ENCODE results near the gene ZMYND8.

Gene ZMYND8

DNA sequence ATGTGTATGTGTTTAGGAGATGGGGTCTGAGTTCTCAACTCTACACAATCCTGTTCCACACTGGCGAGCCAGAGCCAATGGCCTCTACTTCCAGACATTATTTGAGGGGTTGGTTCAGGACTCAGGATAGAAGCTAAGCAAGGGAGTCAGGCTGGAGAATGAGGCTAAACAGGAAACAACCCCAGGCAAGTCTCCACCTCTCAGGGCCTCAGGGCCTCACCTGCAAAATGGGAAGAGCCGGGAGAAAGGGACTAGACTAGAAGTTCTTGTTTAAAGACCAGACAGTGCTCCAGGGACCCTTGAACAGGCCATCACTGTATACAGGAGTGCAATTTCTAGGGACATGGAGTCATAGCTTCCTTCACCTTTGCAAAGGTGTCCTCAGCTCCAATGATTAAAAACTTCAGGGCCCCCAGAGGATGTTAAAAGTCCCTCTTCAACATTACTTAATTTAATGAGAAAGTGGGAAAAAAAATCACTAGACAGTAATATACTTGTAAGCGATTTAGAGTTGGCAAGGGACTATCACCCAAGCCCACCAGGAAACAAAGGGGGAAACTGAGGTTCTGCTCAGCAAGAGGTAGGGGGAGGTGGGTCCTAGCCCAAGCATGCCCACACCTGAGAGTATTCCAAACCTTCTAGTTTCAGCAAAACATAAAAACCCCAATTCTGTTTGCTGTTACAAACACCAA, 41.7 kb downstream of the ZMYND8 start:
- Histone ChIP-seq H3K79me2 (ENCODE audit: insufficient read depth, low read length) (peaks cover 88% of the 10 kb centered on the region), H3K9me2 (ENCODE audit: low read depth, low read length) (no peaks in the 10 kb centered on the region), H3K36me3 (ENCODE audit: insufficient read depth, low read length) (peaks cover 76% of the 10 kb centered on the region), H3K9ac (ENCODE audit: low read length) (no peak overlapping the region), H4K20me1 (ENCODE audit: insufficient read depth, low read length) (peaks cover under 1% of the 10 kb centered on the region; the same call in 1 of the 2 replicates), H3K27me3 (ENCODE audit: insufficient read depth, low read length) (no peaks in the 10 kb centered on the region), H3K4me3 (ENCODE audit: low read depth, low read length, poor library complexity, severe bottlenecking) (no peak overlapping the region), H3K4me1 (ENCODE audit: insufficient read depth, low read length, severe bottlenecking) (peaks cover 32% of the 10 kb centered on the region), H3K9me3 (ENCODE audit: low read length) (no peaks in the 10 kb centered on the region), H3F3A (ENCODE audit: insufficient read depth, low read length) (no peaks in the 10 kb centered on the region), H3K27ac (ENCODE audit: low read depth, low read length, poor library complexity, severe bottlenecking) (no peak overlapping the region), H3K4me2 (ENCODE audit: low read length) (no peak overlapping the region), H2AFZ (ENCODE audit: low read length) (no peak overlapping the region)
- TF ChIP-seq CTCF (IDR thresholded peaks at IDR 0.05; ENCODE audit: low read length), result no peak
- no peak for TF ChIP-seq EZH2 (IDR thresholded peaks at IDR 0.05; ENCODE audit: borderline replicate concordance, low read length)

- Histone ChIP-seq H3K36me3 (ENCODE audit: insufficient read depth, low read length) (peaks cover 82% of the 10 kb centered on the region), H4K20me1 (ENCODE audit: insufficient read depth, low read length) (no peaks in the 10 kb centered on the region; the same call in 1 of the 2 replicates), H3K9me3 (ENCODE audit: low read length) (no peaks in the 10 kb centered on the region), H3K27me3 (ENCODE audit: insufficient read depth, low read length) (no peaks in the 10 kb centered on the region), H3K4me3 (ENCODE audit: low read depth, low read length, poor library complexity, severe bottlenecking) (no peak overlapping the region), H3K9me2 (ENCODE audit: low read depth, low read length) (no peaks in the 10 kb centered on the region), H2AFZ (ENCODE audit: low read length) (no peak overlapping the region), H3K9ac (ENCODE audit: low read length) (no peak overlapping the region), H3F3A (ENCODE audit: insufficient read depth, low read length) (no peaks in the 10 kb centered on the region), H3K4me1 (ENCODE audit: insufficient read depth, low read length, severe bottlenecking) (peaks cover 5% of the 10 kb centered on the region), H3K79me2 (ENCODE audit: insufficient read depth, low read length) (peaks cover 66% of the 10 kb centered on the region), H3K4me2 (ENCODE audit: low read length) (no peak overlapping the region), H3K27ac (ENCODE audit: low read depth, low read length, poor library complexity, severe bottlenecking) (no peak overlapping the region)
- TF ChIP-seq CTCF (IDR thresholded peaks at IDR 0.05; ENCODE audit: low read length) (no peak), EZH2 (IDR thresholded peaks at IDR 0.05; ENCODE audit: borderline replicate concordance, low read length) (no peak)
Measured at GRCh38 chr20:47311967-47312681, 44.4 kb downstream of the ZMYND8 start.

- peaks cover 87% of the 10 kb centered on the region for H3K36me3 ChIP-seq (ENCODE audit: insufficient read depth, low read length)
- peaks cover 58% of the 10 kb centered on the region for H3K79me2 ChIP-seq (ENCODE audit: insufficient read depth, low read length)
- TF ChIP-seq CTCF (IDR thresholded peaks at IDR 0.05; ENCODE audit: low read length) (no peak), EZH2 (IDR thresholded peaks at IDR 0.05; ENCODE audit: borderline replicate concordance, low read length) (no peak)
- no peak overlapping the region for H3K9ac ChIP-seq (ENCODE audit: low read length)
- no peaks in the 10 kb centered on the region for H3F3A ChIP-seq (ENCODE audit: insufficient read depth, low read length)
- no peaks in the 10 kb centered on the region; the same call in 1 of the 2 replicates for H4K20me1 ChIP-seq (ENCODE audit: insufficient read depth, low read length)
- H3K4me1 ChIP-seq (ENCODE audit: insufficient read depth, low read length, severe bottlenecking), result no peaks in the 10 kb centered on the region
- H3K27ac ChIP-seq (ENCODE audit: low read depth, low read length, poor library complexity, severe bottlenecking), result no peak overlapping the region
- no peaks in the 10 kb centered on the region for H3K9me3 ChIP-seq (ENCODE audit: low read length)
- no peak overlapping the region for H3K4me2 ChIP-seq (ENCODE audit: low read length)
- H3K9me2 ChIP-seq (ENCODE audit: low read depth, low read length), result no peaks in the 10 kb centered on the region
- no peak overlapping the region for H3K4me3 ChIP-seq (ENCODE audit: low read depth, low read length, poor library complexity, severe bottlenecking)
- no peak overlapping the region for H2AFZ ChIP-seq (ENCODE audit: low read length)
- no peaks in the 10 kb centered on the region for H3K27me3 ChIP-seq (ENCODE audit: insufficient read depth, low read length)
Measured at GRCh38 chr20:47311211-47311610, 45.3 kb downstream of the ZMYND8 start.

Data from OCI-LY1 (cell line).